ENCODE data around the gene TTYH3.

- no peak for TF ChIP-seq POLR2A (IDR thresholded peaks at IDR 0.05)
- TF ChIP-seq, protein P1, sequence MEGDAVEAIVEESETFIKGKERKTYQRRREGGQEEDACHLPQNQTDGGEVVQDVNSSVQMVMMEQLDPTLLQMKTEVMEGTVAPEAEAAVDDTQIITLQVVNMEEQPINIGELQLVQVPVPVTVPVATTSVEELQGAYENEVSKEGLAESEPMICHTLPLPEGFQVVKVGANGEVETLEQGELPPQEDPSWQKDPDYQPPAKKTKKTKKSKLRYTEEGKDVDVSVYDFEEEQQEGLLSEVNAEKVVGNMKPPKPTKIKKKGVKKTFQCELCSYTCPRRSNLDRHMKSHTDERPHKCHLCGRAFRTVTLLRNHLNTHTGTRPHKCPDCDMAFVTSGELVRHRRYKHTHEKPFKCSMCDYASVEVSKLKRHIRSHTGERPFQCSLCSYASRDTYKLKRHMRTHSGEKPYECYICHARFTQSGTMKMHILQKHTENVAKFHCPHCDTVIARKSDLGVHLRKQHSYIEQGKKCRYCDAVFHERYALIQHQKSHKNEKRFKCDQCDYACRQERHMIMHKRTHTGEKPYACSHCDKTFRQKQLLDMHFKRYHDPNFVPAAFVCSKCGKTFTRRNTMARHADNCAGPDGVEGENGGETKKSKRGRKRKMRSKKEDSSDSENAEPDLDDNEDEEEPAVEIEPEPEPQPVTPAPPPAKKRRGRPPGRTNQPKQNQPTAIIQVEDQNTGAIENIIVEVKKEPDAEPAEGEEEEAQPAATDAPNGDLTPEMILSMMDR (IDR thresholded peaks at IDR 0.05) = no peak
These were observed 25.2 kb upstream of the TTYH3 start for GRCh38 chr7:2606539-2606936.

Data from uterus (tissue), 2 donors.